Measurements from ENCODE around the gene HLA-DMB. TPM values are rescaled to one million over a fixed set of nuclear protein-coding genes. Genes with fewer than 3 reads are reported as not detected.
"Not testable (repeated sequence)": the region's sequence is repeated elsewhere in the genome, so short reads cannot be mapped to it uniquely, and the experiment has no call there.

Gene HLA-DMB
- polyA plus RNA-seq, 3 donors, result 51.8 to 75.3 (median 65.9) TPM

DNA sequence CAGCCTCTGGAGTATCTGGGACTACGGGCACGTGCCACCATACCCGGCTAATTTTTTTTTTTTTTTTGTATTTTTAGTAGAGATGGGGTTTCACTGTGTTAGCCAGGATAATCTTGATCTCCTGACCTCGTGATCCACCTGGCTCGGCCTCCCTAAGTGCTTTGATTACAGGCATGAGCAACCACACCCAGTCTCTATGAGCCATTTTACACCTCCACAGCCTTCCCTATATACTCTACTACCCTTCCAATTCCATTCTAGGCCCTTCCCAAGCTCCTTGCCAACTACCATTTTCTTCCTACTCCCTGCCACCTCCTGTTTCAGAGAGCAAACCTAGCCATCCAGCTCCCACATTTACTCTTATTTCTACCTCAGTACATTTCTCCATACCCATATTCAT, 19.7 kb upstream of the HLA-DMB start:
- DNase-seq (ENCODE audit: extremely low read depth in 1 of 11, low read depth in 9 of 11, low spot score in 4 of 11), result no peak

DNA sequence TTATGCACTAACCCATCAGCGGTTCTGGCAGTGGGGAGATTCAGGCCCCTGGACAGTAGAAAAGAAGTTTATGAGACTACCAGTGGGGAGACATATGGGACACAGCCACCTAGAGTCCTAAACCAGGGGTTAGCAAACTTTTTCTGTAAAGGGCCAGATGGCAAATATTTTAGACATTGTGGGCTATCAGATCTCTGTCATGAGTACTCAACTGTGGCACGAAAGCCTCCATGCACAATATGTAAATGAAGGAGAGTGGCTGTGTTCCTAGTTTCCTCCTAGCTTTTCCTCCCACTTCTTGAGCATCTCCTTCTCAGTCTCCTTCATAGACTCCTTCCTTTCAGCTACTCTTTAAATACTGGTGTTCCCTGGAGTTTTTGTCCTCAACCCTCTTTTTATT, 15.3 kb upstream of the HLA-DMB start:
- DNase-seq (ENCODE audit: extremely low read depth in 1 of 11, low read depth in 9 of 11, low spot score in 4 of 11), result no peak

DNA sequence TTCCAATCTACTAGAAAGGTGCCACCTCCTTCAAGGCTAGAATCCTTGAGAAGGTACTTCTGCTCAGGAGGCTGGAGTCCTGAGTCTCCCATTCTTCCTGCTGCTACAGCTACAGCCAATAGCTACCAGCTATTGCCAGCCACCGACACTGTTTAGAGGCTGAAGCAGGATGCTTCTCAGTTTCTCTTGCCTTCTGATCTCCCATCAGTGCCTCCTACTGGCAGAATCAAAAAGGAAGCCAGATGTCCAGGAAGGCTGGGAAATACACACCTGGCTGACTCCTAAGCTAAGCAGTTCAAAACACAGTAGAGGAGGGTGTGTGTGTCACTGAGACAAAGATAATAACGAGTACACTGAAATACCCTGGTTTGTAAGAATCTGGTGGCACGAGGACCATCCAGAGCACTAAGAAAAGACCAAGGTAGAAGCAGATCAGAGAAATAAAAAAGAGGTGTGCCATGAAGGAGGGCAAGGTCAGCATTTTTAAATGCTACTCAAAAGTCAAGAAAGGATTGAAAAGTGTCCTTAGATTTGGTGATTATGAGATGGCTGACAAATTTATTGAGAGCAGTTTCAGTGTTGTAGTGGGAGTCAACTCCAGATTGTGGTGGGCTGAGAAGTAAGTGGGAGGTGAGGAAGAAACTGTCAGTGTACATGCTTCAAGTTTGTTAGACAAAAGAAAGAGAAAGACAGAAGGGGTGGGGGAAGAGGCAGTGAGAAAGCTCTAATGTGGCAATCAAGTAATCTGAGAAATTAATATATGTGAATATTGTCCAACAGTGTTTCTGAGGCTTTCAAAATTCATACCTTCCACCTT, 14.4 kb upstream of the HLA-DMB start:
- no peak for DNase-seq (ENCODE audit: extremely low read depth in 1 of 11, low read depth in 9 of 11, low spot score in 4 of 11)

GRCh38 chr6:32954267-32954666, 13.4 kb upstream of the HLA-DMB start:
- DNase-seq (ENCODE audit: extremely low read depth in 1 of 11, low read depth in 9 of 11, low spot score in 4 of 11), result no peak

GRCh38 chr6:32953775-32954174, 12.9 kb upstream of the HLA-DMB start:
- DNase-seq (ENCODE audit: extremely low read depth in 1 of 11, low read depth in 9 of 11, low spot score in 4 of 11), result no peak

DNA sequence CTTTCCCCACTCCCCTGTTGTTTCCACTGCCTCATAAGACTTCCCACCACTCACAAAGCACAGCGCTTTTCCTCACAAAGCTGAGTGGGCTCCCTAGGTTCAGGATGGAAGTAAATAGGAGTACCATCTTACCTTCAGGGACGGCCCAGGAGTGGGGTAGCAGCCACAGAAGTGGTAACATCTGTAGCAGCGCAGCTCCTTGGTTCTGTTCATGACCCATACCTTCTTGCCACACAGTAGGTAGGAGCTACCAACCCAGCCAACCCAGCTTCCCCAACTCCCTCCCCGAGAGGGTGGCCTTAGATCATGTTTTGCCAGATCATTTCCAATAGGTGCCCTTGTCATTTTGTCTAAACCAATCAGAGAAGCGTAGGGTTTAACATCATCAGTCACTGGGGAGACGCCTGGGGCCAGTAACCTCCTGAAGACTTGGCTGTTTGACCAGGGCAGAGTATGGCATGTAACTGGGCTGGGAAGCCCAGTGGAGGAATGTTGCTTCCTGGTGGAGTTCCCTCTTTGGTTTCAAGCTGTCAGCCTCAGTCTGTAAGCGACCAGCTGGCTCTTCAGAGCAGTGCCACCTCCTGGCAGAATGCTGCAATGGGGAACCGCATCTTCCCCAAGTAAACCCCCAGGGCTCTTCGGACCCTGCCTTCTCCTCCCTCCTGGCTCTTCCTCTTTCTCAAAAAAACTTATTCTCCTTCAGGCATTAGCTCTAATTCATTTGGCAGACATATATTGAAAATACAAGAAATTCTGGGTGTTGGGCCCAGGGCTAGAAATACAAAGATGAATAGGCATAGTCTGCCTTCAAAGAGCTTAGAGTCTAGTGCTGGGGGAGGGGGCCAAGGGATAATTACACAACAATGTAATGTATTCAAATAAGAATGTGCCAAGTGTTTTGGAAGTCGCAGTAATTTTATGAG, 12.2 kb upstream of the HLA-DMB start, which contains the start of gene HLA-DMA:
HLA-DMA (minus strand) TSS at position 281 of the 923 bp plus-strand sequence; CDS start at position 220, 61 bp downstream.
- peak in 2 of 11 donors; percentile 64 to 81 for DNase-seq (ENCODE audit: extremely low read depth in 1 of 11, low read depth in 9 of 11, low spot score in 4 of 11)

- DNase-seq (ENCODE audit: extremely low read depth in 1 of 11, low read depth in 9 of 11, low spot score in 4 of 11), result no peak
Observed at GRCh38 chr6:32950449-32950848, 9.6 kb upstream of the HLA-DMB start.

- no peak for DNase-seq (ENCODE audit: extremely low read depth in 1 of 11, low read depth in 9 of 11, low spot score in 4 of 11)
Observed at GRCh38 chr6:32950010-32950409, 9.2 kb upstream of the HLA-DMB start.

- DNase-seq (ENCODE audit: extremely low read depth in 1 of 11, low read depth in 9 of 11, low spot score in 4 of 11), result no peak
Observed at GRCh38 chr6:32949113-32949512, 8.3 kb upstream of the HLA-DMB start.

- DNase-seq (ENCODE audit: extremely low read depth in 1 of 11, low read depth in 9 of 11, low spot score in 4 of 11), result peak in 3 of 11 donors; percentile 67 to 76 (median 68)
Observed at GRCh38 chr6:32947552-32948465, 7.0 kb upstream of the HLA-DMB start.

- no peak for DNase-seq (ENCODE audit: extremely low read depth in 1 of 11, low read depth in 9 of 11, low spot score in 4 of 11)
Observed at GRCh38 chr6:32946893-32947292, 6.1 kb upstream of the HLA-DMB start.

DNA sequence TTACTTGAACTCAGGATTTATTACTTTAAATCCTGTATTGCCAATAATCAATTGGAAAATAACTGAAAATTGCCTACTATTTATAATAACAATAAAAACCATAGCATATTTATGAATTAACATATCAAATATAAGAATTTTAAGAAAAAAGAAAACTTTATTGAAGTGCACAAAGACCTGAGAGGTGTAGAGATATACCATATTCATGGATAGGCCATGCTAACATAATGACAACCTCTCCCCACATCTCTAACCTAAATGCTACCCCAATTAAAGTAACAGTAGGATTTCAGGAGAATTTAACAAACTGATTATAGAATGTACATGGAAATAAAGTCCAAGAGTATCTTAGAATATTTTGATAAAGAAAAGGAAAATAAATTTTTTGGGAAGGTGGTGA, 5.1 kb upstream of the HLA-DMB start:
- DNase-seq (ENCODE audit: extremely low read depth in 1 of 11, low read depth in 9 of 11, low spot score in 4 of 11), result no peak

GRCh38 chr6:32945108-32945760, 4.4 kb upstream of the HLA-DMB start:
- DNase-seq (ENCODE audit: extremely low read depth in 1 of 11, low read depth in 9 of 11, low spot score in 4 of 11), result no peak

- no peak for DNase-seq (ENCODE audit: extremely low read depth in 1 of 11, low read depth in 9 of 11, low spot score in 4 of 11)
Observed at GRCh38 chr6:32943864-32944649, 3.2 kb upstream of the HLA-DMB start.

- not testable (repeated sequence) for DNase-seq (ENCODE audit: extremely low read depth in 1 of 11, low read depth in 9 of 11, low spot score in 4 of 11)
Observed at GRCh38 chr6:32942555-32943123, 1.8 kb upstream of the HLA-DMB start.

- DNase-seq (ENCODE audit: extremely low read depth in 1 of 11, low read depth in 9 of 11, low spot score in 4 of 11), result peak in 6 of 11 donors; percentile 51 to 84 (median 76)
Observed at GRCh38 chr6:32941214-32941768, 463 bp upstream of the HLA-DMB start.

DNA sequence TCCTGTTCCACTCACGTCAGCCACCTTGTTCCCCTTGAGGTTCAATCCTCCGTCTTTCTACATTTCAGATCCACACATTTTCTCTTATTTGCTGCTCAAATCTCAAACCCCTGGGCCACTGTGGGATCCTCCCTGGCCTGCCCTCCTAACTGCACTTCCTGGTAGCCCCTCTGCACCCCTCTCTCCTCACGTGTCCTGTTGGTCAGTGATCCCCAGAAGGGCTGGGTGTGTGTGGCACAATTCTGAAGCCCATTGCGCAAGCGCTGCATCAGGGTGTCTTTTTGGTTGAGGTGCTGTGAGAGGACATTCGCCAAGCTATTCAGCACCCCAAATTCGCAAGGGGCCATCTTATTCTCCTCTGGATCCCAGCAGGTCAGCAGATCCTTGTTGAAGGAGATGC, 2.3 kb downstream of the HLA-DMB start:
- DNase-seq (ENCODE audit: extremely low read depth in 1 of 11, low read depth in 9 of 11, low spot score in 4 of 11), result no peak
